ENCODE results near the gene ATOH8. TPM values are rescaled to one million over a fixed set of nuclear protein-coding genes. Genes with fewer than 3 reads are reported as not detected.

ATOH8 gene
- total RNA-seq, 5 donors from 2014 or later (not counting 1 experiment from before 2014, with no cell fraction given), result 0.20 TPM; not detected in 4

DNA sequence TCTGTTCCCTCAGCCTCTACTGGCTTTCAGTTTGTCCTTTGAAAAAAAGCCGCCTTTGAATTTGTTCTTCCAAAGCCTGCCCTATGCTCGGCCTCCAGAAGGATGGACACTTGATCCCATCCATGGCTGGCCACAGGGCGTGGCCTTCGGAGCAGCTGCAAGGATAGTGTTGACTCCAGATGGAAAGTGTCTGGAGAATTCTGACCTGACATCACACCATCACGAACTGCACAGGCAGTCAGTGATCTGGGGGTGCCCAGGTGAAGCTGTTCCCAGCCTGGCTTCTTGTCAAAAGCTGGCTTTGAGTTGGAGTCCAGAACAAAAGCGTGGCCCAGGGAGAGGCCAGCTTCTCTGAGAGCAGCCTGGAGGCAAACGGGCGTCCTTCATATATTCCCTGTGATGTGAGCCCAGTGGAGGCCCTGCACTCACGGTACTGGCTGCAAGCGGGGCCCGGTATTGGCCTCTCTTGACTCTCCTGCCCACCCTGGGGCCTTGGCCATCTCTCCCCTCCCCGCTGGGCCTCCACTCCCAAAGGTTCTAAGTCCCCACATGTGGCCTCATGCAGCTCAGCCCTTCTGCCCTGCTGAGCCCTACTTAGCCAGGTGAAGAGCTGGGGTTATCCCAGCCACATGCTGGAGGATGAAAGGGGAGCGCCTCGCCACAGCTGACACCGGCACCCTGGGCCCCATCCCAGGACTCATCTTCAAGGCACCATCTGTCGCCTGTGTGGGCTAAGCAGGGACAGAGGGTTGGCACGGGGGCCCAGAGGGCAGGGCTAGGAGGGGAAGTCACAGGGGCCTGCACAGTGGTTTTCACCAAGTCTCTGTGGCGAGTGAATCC is 20.4 kb upstream of the ATOH8 start:
- no peak overlapping the region for H3K4me3 Mint-ChIP-seq
- Histone ChIP-seq H3K27ac (ENCODE audit: low read length) (no peak overlapping the region), H3K4me3 (ENCODE audit: control insufficient read depth in 1 of 2, extremely low read depth in 1 of 2, low read length in 1 of 2) (no peak overlapping the region), H3K4me1 (ENCODE audit: control insufficient read depth in 1 of 2, extremely low read depth in 1 of 2, insufficient read depth in 2 of 2, low read length in 2 of 2) (peaks cover 0 to 6% of the 10 kb centered on the region in 2 experiments), H3K36me3 (ENCODE audit: control insufficient read depth in 2 of 2, extremely low read depth in 1 of 2, insufficient read depth in 1 of 2, low read length in 1 of 2) (no peaks in the 10 kb centered on the region), H3K9me3 (no peaks in the 10 kb centered on the region), H3K27me3 (replicated peaks in 1 of 2; ENCODE audit: control insufficient read depth in 2 of 2, extremely low read depth in 1 of 2, insufficient read depth in 2 of 2, low read length in 1 of 2) (peaks cover 0 to 15% of the 10 kb centered on the region in 2 experiments)
- ATAC-seq (replicated peaks in 1 of 4) (no peak), DNase-seq (no peak)
- peaks cover 0 to 6% (median 1%) of the 10 kb centered on the region in 3 donors for H3K4me1 Mint-ChIP-seq
- ChIA-PET CTCF (no interaction called here), POLR2A (no interaction called here)
- no peaks in the 10 kb centered on the region for H3K9me3 Mint-ChIP-seq
- no peaks in the 10 kb centered on the region for H3K36me3 Mint-ChIP-seq
- 72% methylated on average over 15 of the region's 18 CpGs for WGBS (ENCODE audit: insufficient coverage)
- H3K27ac Mint-ChIP-seq, result no peak overlapping the region
- H3K27me3 Mint-ChIP-seq, result peaks cover 6 to 26% of the 10 kb centered on the region in 2 donors

GRCh38 chr2:85734015-85734414 is 19.8 kb upstream of the ATOH8 start:
- peaks cover 0 to 13% of the 10 kb centered on the region in 2 experiments for H3K27me3 ChIP-seq (replicated peaks in 1 of 2; ENCODE audit: control insufficient read depth in 2 of 2, extremely low read depth in 1 of 2, insufficient read depth in 2 of 2, low read length in 1 of 2)
- H3K4me3 ChIP-seq (ENCODE audit: control insufficient read depth in 1 of 2, extremely low read depth in 1 of 2, low read length in 1 of 2), result no peak overlapping the region
- no peak overlapping the region for H3K4me3 Mint-ChIP-seq
- H3K9me3 Mint-ChIP-seq, result no peaks in the 10 kb centered on the region
- DNase-seq, result no peak
- no peak overlapping the region for H3K27ac ChIP-seq (ENCODE audit: low read length)
- ATAC-seq (replicated peaks in 1 of 4), result no peak
- POLR2A ChIA-PET, result no interaction called here
- 77% methylated on average over 4 of the region's 4 CpGs for WGBS (ENCODE audit: insufficient coverage)
- H3K9me3 ChIP-seq, result no peaks in the 10 kb centered on the region
- no peaks in the 10 kb centered on the region for H3K36me3 Mint-ChIP-seq
- H3K36me3 ChIP-seq (ENCODE audit: control insufficient read depth in 2 of 2, extremely low read depth in 1 of 2, insufficient read depth in 1 of 2, low read length in 1 of 2), result no peaks in the 10 kb centered on the region
- H3K4me1 Mint-ChIP-seq, result peaks cover 0 to 3% (median 0%) of the 10 kb centered on the region in 3 donors
- no peak overlapping the region for H3K27ac Mint-ChIP-seq
- peaks cover 0 to 2% of the 10 kb centered on the region in 2 experiments for H3K4me1 ChIP-seq (ENCODE audit: control insufficient read depth in 1 of 2, extremely low read depth in 1 of 2, insufficient read depth in 2 of 2, low read length in 2 of 2)
- CTCF ChIA-PET, result no interaction called here
- peaks cover 6 to 22% of the 10 kb centered on the region in 2 donors for H3K27me3 Mint-ChIP-seq

DNA sequence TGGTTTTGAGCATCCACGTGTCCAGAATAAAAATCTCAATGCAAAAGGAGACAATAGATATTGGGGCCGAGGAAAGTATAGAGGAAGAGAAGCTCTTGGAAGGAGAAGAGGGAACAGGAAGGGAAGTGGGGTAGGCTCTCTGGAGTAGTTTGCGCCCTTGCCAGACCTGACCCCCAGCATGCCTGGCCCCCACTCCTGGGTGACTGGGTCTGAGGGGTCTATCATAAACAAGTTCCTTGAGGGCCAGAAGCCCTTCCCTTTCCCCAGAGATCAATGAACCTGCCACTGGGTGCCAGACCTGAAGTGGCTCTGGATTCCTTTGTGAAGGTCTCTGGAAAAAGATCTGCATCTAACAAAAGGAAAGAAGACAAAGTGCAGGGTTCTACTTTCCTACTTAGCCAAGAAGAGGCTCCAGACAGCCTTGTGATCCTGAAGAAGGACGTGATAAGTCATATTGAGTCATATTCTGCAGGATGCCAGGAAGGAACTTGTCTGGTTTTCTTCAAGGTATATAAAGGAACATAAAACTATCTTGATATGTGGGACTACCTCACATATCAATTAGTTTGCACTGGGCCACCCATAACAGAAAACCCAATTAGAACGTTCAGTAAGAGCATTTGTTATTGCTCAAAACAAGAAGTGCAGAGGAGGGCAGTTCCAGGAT is 18.7 kb upstream of the ATOH8 start:
- no peaks in the 10 kb centered on the region for H3K36me3 ChIP-seq (ENCODE audit: control insufficient read depth in 2 of 2, extremely low read depth in 1 of 2, insufficient read depth in 1 of 2, low read length in 1 of 2)
- Mint-ChIP-seq H3K9me3 (no peaks in the 10 kb centered on the region), H3K27ac (no peak overlapping the region), H3K4me1 (no peaks in the 10 kb centered on the region), H3K36me3 (no peaks in the 10 kb centered on the region), H3K4me3 (no peak overlapping the region), H3K27me3 (peaks cover 10 to 19% of the 10 kb centered on the region in 2 donors)
- 77% methylated on average over 4 of the region's 5 CpGs for WGBS (ENCODE audit: insufficient coverage)
- H3K9me3 ChIP-seq, result no peaks in the 10 kb centered on the region
- H3K27ac ChIP-seq (ENCODE audit: low read length), result no peak overlapping the region
- H3K27me3 ChIP-seq (replicated peaks in 1 of 2; ENCODE audit: control insufficient read depth in 2 of 2, extremely low read depth in 1 of 2, insufficient read depth in 2 of 2, low read length in 1 of 2), result peaks cover 0 to 14% of the 10 kb centered on the region in 2 experiments
- H3K4me1 ChIP-seq (ENCODE audit: control insufficient read depth in 1 of 2, extremely low read depth in 1 of 2, insufficient read depth in 2 of 2, low read length in 2 of 2), result no peaks in the 10 kb centered on the region
- ChIA-PET CTCF (no interaction called here), POLR2A (no interaction called here)
- no peak overlapping the region for H3K4me3 ChIP-seq (ENCODE audit: control insufficient read depth in 1 of 2, extremely low read depth in 1 of 2, low read length in 1 of 2)
- DNase-seq (no peak), ATAC-seq (replicated peaks in 1 of 4) (no peak)

- no peaks in the 10 kb centered on the region for H3K9me3 ChIP-seq
- H3K27me3 ChIP-seq (replicated peaks in 1 of 2; ENCODE audit: control insufficient read depth in 2 of 2, extremely low read depth in 1 of 2, insufficient read depth in 2 of 2, low read length in 1 of 2), result peaks cover 0 to 14% of the 10 kb centered on the region in 2 experiments
- H3K4me1 ChIP-seq (ENCODE audit: control insufficient read depth in 1 of 2, extremely low read depth in 1 of 2, insufficient read depth in 2 of 2, low read length in 2 of 2), result no peaks in the 10 kb centered on the region
- CTCF ChIA-PET, result no interaction called here
- no peaks in the 10 kb centered on the region for H3K36me3 ChIP-seq (ENCODE audit: control insufficient read depth in 2 of 2, extremely low read depth in 1 of 2, insufficient read depth in 1 of 2, low read length in 1 of 2)
- H3K27ac ChIP-seq (ENCODE audit: low read length), result no peak overlapping the region
- ATAC-seq (replicated peaks in 1 of 4) (no peak), DNase-seq (no peak)
- H3K9me3 Mint-ChIP-seq, result no peaks in the 10 kb centered on the region
- H3K27ac Mint-ChIP-seq, result no peak overlapping the region
- H3K4me1 Mint-ChIP-seq, result no peaks in the 10 kb centered on the region
- no peaks in the 10 kb centered on the region for H3K36me3 Mint-ChIP-seq
- peaks cover 10 to 19% of the 10 kb centered on the region in 2 donors for H3K27me3 Mint-ChIP-seq
- POLR2A ChIA-PET, result no interaction called here
- H3K4me3 Mint-ChIP-seq, result no peak overlapping the region
- no peak overlapping the region for H3K4me3 ChIP-seq (ENCODE audit: control insufficient read depth in 1 of 2, extremely low read depth in 1 of 2, low read length in 1 of 2)
Measured at GRCh38 chr2:85735691-85736090, 18.1 kb upstream of the ATOH8 start.

DNA sequence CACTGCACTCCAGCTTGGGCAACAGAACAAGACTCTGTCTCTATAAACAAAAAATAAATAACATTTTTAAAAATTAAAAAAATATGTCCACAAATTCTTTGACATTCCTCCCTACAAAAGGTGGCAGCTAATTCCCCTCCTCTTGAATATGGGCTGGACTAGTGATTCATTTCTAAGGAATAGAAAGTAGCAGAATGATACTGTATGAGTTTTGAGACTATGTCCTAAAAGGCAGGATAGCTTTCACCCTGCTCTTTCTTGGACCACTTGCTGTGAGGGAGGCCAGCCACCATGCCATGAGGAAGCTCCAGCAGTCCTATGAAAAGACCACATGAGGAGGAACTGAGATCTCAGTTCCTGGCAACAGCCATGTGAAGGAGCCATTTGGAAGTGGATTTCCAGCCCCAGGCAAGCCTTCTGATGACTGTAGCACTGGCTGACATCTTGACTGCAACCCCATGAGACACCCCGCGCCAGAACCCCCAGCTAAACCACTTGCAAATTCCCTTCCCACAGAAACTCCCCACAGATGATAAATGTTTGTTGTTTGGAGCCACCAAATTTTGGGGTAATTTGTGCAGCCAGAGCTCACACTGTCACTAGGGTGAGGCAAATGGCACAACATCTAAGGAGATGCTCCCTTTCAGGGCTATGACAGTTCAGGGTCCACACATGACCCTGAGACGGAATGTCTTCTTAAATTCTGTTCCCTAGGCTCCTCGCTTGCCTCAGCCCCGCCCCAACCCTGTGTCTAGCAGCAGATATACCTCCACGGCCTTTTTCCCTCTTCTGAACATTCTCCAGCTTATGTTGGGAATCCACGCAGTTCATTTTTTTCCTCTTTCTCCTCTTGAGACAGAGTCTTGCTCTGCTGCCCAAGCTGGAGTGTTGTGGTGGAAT is 17.1 kb upstream of the ATOH8 start:
- H3K4me1 Mint-ChIP-seq, result no peaks in the 10 kb centered on the region
- 67% methylated on average over 3 of the region's 7 CpGs for WGBS (ENCODE audit: insufficient coverage)
- H3K4me3 ChIP-seq (ENCODE audit: control insufficient read depth in 1 of 2, extremely low read depth in 1 of 2, low read length in 1 of 2), result no peak overlapping the region
- DNase-seq (no peak), ATAC-seq (replicated peaks in 1 of 4) (no peak)
- no peaks in the 10 kb centered on the region for H3K36me3 Mint-ChIP-seq
- ChIA-PET POLR2A (interaction anchor here in 1 of 2 donors (0.5 to 0.6 kb wide), 2 partner anchors 390 to 535 kb away, joined by 3 to 10 read pairs; no protein-coding TSS in a partner anchor), CTCF (interaction anchor here (0.6 to 0.8 kb wide), 3 partner anchors 11 to 912 kb away, joined by 3 to 4 read pairs (median 3); no protein-coding TSS in a partner anchor)
- H3K36me3 ChIP-seq (ENCODE audit: control insufficient read depth in 2 of 2, extremely low read depth in 1 of 2, insufficient read depth in 1 of 2, low read length in 1 of 2), result no peaks in the 10 kb centered on the region
- H3K27ac Mint-ChIP-seq, result no peak overlapping the region
- no peaks in the 10 kb centered on the region for H3K9me3 Mint-ChIP-seq
- H3K9me3 ChIP-seq, result no peaks in the 10 kb centered on the region
- H3K4me3 Mint-ChIP-seq, result no peak overlapping the region
- H3K27me3 ChIP-seq (replicated peaks in 1 of 2; ENCODE audit: control insufficient read depth in 2 of 2, extremely low read depth in 1 of 2, insufficient read depth in 2 of 2, low read length in 1 of 2), result peaks cover 0 to 24% of the 10 kb centered on the region in 2 experiments
- H3K27ac ChIP-seq (ENCODE audit: low read length), result no peak overlapping the region
- peaks cover 14 to 24% of the 10 kb centered on the region in 2 donors for H3K27me3 Mint-ChIP-seq
- no peaks in the 10 kb centered on the region for H3K4me1 ChIP-seq (ENCODE audit: control insufficient read depth in 1 of 2, extremely low read depth in 1 of 2, insufficient read depth in 2 of 2, low read length in 2 of 2)

DNA sequence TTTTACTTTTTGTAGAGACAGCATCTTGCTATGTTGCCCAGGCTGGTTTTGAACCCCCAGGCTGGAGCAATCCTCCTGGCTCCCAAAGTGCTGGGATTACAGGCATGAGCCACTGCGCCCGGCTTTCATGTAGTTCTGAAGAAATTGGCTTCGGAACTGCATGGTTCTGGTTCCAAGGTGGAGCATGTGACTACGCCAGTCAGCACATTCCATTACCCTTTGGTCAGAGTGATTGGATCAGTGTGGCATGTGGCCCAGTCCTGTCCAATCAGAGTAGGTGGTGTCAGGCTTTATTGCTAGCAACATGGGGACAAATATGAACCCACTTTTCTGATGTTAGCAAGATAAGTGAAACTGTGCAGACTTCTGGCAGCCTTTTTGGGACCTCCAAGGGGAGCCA is 16.3 kb upstream of the ATOH8 start:
- Mint-ChIP-seq H3K9me3 (no peaks in the 10 kb centered on the region), H3K27ac (no peak overlapping the region), H3K4me1 (peaks cover 0 to 5% (median 0%) of the 10 kb centered on the region in 3 donors), H3K36me3 (no peaks in the 10 kb centered on the region), H3K4me3 (no peak overlapping the region), H3K27me3 (peaks cover 21 to 32% of the 10 kb centered on the region in 2 donors)
- POLR2A ChIA-PET, result no interaction called here
- CTCF ChIA-PET, result interaction anchor here (0.6 to 0.8 kb wide), 2 partner anchors 12 to 913 kb away, joined by 3 to 4 read pairs; no protein-coding TSS in a partner anchor
- Histone ChIP-seq H3K27me3 (replicated peaks in 1 of 2; ENCODE audit: control insufficient read depth in 2 of 2, extremely low read depth in 1 of 2, insufficient read depth in 2 of 2, low read length in 1 of 2) (peaks cover 0 to 31% of the 10 kb centered on the region in 2 experiments), H3K9me3 (no peaks in the 10 kb centered on the region), H3K4me1 (ENCODE audit: control insufficient read depth in 1 of 2, extremely low read depth in 1 of 2, insufficient read depth in 2 of 2, low read length in 2 of 2) (no peaks in the 10 kb centered on the region), H3K27ac (ENCODE audit: low read length) (no peak overlapping the region), H3K4me3 (ENCODE audit: control insufficient read depth in 1 of 2, extremely low read depth in 1 of 2, low read length in 1 of 2) (no peak overlapping the region), H3K36me3 (ENCODE audit: control insufficient read depth in 2 of 2, extremely low read depth in 1 of 2, insufficient read depth in 1 of 2, low read length in 1 of 2) (no peaks in the 10 kb centered on the region)
- WGBS (ENCODE audit: insufficient coverage), result 89% methylated on average over 4 of the region's 4 CpGs
- ATAC-seq (replicated peaks in 1 of 4), result no peak
- no peak for DNase-seq
